HK-2 (cell line): Measurements from ENCODE around the gene SCUBE1.

Source experiments
- DNase-seq: peaks from one replicate; pipeline ENCODE4 v3.0.0-alpha.2; 2018; ENCODE audit not compliant: unreplicated experiment

SCUBE1 gene

DNA sequence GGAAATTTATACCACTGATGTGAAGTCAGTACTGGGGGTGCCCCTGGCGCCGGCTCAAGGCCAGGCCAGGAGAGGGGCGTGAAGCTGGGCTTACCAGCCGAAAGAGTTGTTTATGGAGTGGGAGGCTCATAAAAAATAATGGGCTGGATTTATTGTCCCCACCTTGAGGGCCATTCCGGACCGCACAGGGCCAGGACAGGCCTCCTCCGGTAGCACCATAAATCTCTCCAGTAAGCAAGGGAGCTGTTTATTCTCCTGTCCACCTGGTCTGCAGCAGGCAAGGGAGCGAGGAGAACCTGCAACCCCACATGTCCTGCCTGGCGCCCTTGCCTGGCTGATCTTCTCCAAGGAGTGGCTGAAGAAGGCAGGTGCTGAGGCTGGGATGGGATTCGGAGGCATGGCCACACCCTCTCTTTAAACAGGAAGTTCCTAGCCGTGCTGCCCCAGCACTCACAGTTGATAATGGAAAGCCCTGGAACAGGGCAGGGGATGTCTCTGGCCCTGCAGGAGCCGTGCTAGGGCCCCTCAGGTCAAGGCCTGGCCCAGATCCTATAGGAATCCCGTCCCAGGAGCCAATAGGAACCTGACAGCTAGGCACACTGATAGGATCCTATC lies 65.1 kb downstream of the SCUBE1 start:
- DNase-seq, result no peak

DNA sequence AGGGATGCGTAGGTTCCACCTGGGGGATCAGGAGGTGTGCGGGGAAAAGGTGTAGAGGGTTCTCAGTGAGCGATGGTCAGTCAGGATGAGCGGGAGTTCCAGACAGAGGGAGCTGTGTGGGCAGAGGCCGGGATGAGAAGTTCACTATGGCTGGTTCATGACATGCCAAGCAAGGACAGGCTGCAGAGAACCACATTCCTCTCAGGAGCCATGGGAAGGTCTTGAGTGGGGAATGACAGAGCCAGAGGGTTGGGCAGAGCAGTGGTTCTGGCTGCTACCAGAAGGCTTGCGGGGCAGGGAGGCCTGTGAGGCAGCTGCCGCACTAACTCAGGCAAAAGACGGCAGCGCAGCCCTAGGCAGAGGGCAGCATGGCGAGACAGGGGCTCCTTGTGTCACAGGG lies 66.1 kb downstream of the SCUBE1 start:
- no peak for DNase-seq

DNA sequence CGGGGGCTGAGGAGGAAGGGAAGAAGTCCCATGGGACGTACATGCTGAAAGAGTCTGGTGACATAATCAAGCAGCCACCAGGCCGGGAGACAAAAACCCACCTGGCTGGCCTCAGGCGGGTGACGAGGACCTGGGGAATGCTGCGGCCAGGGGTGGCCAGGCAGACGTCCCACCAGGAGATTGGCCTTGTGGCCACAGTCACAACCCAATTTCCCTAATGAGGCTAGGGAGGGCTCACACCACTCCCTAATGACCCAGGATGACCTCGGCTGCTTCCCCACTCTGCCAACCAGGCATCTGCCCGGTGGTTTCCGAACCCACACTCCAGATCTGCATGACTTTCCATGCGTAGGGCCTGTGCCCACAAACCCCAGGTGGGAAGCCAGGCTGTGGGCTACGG lies 66.9 kb downstream of the SCUBE1 start:
- peak; percentile 42 for DNase-seq

DNA sequence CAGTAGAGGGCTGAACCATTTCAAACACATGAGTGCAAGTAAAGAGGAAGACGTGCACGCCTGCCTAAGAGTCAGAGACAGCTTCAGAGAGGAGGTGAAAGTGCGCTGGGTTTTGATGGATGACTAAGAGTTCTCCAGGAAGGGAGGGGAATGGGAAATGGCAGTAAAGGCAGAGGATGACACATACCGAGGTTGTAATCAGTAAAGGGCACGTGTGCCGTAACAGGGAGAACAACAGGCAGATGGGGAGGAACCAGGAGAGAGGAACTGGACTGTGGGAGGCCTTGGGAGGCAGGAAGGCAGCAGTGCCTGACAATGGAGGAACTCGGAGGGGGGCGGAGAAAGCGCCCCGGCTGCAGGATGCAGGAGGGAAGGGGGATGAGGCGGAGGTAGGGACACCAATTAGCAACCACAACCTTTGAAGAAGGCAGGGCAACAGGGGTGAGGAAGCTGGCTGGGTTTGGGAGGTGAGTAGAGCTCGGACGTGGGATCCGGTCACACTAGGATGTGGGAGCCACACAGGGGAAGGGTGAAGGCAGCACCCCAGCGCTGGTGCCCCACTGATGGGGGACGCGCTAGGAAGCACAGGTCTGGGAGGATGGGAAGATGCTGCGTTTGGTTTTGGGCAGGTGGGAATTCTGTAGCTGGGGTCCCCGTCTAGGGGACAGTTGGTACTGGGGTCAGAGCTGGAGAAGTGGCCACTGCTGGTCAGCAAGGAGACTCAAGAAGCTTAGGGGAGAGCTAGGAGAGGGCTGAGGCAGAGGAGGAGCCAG lies 67.4 kb downstream of the SCUBE1 start:
- peak; percentile 48 for DNase-seq

DNA sequence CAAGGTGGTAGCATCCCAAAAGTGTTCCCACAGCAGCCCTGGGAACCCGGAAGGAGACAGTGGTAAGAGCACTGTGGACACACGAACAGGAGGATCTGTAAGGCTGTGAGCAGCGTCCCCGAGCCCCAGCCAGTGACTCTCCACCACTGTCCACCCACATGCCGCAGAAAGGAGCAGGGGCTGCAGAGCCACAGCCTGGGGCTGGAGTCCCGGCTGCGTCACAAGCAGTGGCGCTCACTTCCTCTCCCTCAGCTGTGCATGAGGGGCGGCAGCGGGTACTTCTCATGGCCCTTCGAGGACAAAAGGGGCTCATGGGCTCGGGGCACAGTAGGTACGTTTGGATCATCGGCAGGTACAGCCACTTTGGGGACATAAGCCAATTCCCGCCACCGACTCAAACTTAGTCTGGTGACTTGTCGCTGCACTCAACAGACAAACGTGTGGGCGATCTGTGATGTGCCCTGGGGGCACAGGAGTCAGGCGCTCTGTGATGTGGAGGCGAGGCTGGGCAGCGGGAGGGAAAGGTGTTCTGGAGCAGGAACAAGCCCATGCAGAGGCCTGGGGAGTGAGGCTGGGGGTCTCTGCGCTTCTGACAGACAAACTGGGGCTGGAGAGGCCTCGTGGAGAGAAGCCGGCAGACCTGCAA lies 68.5 kb downstream of the SCUBE1 start:
- DNase-seq, result no peak

DNA sequence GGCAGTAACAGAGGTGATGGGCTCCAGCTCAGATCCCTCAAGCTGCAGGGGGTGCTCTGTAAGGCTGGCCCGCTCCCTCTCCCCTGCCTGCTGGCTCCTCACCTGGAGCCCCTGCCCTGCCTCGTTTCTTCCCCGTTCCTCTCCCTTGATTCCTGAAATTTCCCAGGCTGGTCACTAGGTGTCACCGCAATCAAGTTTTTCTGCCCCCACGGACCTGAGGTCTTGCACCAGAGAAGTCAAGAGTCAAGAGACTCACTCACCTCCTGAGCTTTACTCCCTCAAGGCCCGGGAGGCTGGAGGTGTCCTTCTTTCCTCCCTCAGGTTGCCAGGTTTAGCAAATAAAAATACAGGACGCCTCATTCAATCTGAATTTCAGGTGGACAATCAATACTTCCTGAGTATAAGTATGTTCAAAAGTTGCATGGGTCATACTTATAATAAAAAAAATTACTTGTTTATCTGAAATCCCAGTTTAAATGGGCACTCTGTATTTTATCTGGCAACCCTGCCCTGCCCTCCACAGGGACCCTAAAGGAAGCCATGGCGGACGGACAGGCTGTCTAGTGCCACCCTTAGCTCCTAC lies 69.2 kb downstream of the SCUBE1 start:
- peak; percentile 49 for DNase-seq

DNA sequence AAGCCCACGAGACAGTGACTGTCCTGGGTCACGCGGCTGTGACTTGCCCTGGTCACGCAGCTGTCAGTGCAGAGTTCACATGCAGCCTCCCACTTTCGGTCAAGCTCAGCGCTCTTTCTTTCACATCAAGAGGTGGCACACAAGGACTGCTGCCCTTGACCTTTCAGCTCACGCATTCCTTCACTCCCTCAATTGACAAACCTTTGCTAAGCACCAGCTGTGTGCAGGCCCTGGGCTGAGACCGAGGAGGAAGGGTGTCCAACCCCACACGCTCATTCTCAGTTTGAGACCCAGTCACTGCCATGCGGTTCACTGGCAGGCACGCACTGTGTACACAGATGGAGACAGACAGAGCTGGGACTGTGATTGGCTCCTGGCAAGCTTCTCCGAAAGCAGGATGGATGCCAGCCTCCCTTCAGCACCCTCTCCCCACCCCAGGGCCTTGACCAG lies 70.3 kb downstream of the SCUBE1 start:
- DNase-seq, result no peak

DNA sequence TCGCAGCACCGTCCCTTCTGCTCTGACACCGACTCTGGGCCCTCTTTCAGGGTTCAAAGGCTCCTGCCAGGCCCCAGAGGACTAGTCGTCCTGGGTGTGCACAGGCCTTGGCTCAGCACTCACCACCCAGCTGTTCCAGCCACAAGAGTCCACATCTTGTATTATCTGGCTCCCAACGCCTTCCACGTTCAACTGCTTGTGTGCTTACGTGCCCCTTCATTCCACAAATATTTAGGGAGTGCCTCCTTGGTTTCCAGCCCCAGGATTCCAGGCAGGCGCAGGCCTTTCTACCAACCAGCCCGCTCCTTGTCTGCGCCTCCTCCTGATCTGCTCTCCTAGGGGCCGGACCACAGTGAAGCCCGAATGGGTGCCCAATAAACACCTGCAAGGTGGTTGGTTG lies 70.9 kb downstream of the SCUBE1 start:
- no peak for DNase-seq

DNA sequence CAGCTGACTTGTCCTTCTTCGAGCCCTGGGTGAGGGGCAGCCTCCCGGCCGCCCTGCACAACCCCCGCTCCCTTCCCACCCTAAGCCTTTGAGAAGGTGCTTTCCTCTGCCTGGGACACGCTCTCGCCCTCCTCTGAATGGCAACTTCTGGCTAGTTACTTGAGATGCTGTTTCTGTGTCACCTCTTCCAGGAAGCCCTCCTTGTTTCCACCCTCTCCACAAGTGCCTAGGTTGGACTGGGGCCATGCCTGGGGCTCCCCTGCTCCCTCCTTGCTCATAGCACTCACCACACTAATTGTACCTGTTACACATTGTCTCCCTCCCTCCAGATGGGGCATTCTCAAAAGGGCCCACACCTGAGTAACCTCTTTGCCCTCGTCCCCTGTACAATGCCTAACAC lies 72.2 kb downstream of the SCUBE1 start:
- no peak for DNase-seq

DNA sequence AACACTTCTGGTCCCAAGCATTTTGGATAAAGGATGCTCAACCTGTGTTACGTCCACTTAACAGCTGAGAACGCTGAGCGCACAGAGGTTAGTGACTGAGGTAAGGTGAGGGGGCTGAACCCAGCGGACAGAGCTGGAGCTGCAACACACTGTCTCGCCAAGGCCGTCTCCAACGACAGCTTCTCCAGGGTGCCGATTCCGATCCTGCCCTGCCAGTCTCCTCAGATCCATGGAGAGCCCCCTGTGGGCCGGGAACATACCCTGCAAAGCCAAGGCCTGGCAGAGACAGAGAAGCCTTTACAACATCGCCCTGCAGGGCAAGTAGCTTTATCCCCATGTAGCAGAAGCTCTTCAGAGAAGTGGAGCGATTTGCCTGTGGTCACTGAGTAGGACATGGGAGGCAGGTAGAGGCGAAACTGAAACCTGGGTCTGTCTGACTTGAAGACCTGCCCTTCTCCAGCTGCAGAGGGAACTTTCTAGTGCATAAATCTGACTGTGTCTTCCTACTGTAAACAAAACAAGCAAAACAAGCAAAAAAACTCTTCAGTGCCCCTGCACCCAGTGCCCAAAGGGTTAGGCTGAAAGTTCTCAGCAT lies 72.8 kb downstream of the SCUBE1 start:
- DNase-seq, result no peak

DNA sequence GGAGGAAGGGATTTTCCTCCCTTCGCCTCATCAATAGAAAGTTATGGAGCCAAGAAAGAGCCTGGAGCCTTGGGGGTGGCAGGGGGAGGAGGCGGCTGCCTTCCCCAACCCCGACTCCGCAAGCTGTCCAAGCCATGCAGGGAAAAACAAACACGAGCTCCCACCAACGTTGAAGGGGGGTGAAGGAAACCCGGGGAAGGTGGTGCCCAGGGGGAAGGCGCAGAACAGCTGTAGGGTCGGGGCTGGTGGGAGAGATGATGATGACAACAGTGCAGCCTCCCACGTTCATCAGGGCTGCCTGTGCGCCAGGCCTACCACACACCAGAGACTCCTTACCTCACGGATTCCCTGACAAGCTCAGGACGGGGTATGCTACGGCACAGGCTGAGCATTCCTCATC lies 73.5 kb downstream of the SCUBE1 start:
- no peak for DNase-seq

DNA sequence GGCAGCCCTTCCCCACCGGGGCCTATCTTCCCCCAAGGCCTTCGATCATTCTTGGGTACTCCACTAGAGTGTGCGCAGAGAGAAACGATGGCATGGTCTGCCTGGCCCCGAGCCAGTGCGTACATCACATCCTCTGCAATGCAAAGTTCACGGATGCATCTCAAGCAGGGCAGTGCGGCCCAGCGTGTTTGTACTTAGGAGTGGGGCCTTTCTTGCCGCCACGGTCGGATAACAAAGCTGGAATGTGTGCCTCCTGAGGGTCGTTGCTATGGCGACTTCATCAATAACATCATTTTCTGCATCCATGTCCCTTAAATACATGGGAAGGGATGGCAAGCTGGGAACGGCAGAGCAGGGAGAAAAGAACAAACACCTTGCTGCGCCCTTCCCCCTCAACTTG lies 73.9 kb downstream of the SCUBE1 start:
- DNase-seq, result no peak

DNA sequence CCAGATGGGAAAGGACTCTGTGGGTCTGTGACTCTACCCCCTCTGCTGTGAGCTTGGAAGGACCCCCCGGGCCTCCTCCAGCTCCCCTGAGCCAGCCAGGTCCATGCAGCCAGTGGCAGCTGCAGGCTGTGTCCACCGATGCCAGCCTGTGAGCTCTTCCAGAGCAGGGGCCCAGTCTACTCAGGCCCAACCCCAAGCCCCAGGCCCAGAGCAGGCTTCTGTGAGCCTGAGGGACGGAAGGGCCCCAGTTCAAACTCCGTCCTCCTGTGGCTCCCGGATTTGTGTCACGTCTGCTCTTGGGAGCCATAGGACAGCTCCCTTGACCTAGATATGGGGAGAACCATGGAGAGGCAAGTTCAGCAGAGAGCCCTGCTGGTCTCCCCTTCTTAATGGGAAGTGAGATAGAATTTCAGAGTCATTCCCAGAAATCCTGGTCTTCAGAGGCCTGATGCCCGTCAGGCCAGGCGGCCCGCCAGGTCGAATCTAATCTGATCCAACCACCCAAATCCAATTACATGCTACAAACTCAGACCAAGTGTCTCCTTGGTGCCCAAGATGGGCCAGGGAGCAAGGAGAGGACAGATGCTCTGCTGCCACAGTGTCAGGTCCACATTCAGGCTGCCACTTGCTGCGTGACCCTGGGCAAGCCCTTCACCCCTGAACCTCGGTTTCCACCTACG lies 75.1 kb downstream of the SCUBE1 start:
- no peak for DNase-seq

DNA sequence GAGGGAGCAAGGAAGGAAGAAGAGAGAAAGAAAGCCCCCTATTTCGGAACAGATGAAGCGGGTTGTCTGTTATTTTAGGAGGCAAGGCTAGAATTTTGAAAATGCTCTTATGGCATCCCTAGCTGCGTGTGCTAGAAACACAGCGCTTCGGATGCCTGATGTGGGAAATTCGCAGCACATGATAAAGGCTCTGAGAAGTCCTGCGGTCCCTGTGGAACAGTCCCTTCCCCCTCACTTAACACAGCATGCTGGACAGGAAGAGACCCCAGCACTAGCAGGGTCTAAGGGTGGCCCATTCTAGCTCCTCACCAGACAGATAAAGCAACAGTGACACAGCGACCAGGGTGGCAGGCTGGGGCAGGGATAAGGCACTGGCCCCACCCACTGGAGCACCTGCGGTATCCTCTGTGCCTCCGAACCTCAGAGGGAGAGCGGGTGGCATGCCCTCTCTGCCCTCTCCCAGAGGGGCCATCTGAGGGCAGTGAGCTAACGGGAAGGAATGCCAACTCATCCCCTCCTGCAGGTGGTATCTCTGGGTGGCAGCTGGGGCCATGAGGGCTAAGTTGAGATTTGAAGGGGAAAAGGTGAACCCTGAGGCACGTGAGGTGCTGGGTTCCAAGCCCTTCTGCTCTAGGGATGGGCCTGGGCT lies 75.7 kb downstream of the SCUBE1 start:
- no peak for DNase-seq

DNA sequence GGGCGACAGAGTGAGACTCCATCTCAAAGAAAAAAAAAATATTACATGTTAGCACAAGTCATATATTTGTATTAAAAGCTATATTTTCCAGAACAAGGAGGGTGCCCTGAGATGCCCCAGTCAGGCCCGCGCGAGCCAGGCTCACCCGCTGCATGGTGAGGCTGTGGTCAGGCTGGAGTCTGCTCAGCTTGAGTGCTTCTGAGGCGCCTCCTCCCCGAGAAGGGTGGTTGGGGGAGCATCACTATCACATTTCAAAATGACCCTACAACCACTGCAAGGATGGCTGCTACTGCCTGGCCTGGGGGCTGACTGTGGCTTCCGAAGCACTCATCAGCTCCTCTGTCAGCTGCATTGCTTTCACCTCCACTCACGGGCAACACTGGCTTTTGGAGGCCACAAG lies 77.1 kb downstream of the SCUBE1 start:
- DNase-seq, result no peak

DNA sequence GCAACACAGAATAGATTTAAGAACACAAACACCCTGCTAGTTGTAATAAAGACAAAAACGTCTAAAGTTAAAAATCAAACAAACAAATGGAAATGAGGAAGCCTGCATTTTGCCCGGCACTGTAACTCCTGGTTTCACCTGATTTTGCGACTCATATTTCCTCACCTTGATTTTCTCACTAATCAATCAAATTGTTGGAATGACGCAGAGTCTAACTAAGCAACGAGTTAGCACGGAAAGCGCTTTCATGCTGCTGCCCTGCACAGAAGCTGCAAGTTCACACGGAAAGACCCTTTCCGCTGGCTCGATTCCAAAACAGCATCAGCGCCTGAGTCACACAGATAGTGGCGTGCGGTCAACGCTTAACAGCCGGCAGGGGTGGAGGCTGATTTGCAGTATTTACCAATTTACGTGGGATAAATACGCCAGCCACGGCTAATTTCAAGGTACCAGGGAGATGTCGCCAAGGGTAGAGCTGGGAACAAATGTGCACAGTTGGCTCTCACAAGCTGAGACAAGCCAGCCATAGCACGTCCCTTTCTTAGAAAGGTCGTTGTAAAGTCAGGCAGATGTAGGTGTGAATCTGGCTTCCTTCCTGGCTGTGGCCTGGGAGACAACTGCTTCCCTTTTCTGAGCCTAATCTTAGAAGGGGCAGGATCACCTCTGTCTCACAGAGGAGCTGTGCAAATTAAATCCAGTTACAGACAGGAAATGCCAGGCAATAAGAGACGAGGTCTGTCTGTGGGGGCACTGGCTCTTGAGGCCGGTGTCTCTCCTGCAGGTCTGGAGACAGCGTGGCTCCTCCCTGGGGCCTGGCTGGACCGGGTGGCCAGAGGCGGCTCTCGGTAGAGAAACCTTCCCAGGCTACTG lies 79.3 kb downstream of the SCUBE1 start:
- peak; percentile 67 for DNase-seq

DNA sequence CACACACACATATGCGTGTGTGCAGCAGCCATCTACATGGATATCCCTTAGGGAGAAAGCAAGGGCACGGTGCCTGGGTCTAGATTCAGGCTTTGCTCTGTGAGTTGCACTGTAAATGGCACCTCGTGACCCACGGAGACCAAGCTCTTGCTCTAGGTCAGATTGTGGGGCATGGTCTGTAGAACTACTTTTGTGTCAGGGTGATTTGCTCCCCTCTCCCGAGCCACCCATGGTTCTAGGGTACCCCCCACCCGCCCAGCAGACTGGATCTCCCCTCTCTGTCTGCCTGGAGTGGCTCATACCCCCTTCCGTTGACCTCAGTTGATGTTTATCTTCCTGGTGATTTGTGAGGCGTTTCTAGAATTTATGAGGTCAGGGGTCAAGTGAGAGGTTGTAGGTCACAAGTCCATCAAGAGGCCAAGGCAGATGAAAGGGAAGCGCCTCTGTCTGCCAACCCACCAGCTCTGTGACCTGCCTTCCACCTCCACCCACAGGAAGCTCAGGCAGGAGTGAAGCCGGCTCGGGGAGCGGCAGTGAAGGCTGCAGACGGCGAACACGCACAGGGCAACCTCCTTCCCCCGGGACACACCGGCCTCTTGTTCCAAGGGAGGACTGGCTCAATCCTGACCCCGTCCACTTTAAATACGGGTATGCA lies 80.1 kb downstream of the SCUBE1 start:
- DNase-seq, result no peak

DNA sequence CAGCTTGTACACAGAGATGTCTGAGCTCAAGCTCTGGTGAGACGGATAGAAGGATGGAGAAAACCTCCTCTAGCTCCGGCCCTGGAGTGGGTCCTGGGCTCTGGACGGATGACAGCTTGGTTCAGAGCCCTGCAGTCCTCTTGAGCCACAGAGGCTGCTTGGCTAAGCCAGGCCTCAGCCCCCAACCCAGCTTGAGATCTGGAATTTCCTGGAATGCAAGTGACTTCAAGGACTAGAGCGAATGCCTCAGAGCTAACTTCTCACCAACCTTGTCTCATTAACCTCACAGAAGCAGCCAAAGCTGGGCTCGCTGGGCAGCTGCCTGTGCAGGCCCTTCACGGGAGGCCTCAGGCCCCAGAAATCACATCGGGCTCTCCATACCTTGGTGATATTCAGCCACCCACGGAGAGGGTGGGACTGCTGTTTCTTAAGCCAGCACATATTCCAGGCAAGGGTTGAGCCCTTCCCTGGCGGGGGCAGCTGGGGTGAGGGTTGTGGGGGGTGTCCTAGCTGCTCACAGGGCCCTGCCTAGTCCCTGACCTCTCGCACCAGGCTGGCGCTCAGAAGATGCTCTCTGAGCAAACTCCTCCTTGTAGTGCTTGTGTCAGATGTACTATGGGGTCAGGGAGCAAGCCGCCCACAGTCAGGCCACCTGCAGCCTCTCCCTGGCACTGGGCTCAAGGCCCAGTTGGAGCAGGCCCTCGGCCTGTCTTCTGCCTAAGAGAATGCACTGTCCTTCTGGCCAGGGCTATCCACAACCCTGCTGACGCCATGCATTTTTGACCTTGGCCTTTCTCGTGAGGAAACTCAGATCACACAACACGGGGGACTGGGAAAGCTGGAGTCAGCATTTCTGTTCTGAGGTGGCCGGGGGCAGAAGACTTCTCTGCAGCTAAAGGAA lies 82.6 kb downstream of the SCUBE1 start:
- DNase-seq, result no peak

DNA sequence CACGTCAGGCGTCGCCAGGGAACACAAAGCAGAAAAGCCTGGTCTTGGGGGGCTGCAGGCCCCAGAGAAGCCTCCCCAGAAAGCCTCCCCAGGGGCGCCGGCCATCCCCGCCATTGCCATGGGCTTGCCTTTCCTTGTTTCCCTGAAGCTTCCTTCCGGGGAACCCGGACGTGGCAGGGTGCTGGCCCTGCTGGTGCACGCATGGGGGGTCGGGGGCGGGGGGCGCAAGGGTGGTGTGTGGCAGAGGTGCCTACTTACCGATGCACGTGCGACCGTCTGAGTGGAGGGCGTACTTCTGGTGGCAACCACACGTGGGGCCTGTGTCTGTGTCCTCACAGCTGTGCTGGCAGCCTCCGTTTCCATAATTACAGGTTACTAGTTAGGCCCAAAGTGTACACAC lies 85.2 kb downstream of the SCUBE1 start:
- DNase-seq, result no peak
